Lower lobe of right lung (tissue), 2 donors: ENCODE results near the gene AP3S2. TPM values are rescaled to one million over a fixed set of nuclear protein-coding genes. Genes with fewer than 3 reads are reported as not detected.

Experiments
- ATAC-seq, 2 donors: fragments of 200-7000 bp; cut with Tn5 transposase; one replicate each; pipeline ENCODE4 v1.9.1; 2020 to 2022; ENCODE audit warnings: mild to moderate bottlenecking in 2 of 2, moderate library complexity in 2 of 2
- DNase-seq: peaks from one replicate; pipeline ENCODE4 v3.0.0-alpha.2; 2020
- H3K27ac ChIP-seq: fragments of 200-600 bp; one replicate; pipeline ENCODE4 v1.8.0; 2022
- H3K27me3 ChIP-seq: fragments of 200-600 bp; one replicate; pipeline ENCODE4 v1.8.0; 2022; ENCODE audit warnings: low read depth
- H3K36me3 ChIP-seq: fragments of 200-600 bp; one replicate; pipeline ENCODE4 v1.8.0; 2022; ENCODE audit warnings: mild to moderate bottlenecking
- H3K4me1 ChIP-seq: fragments of 200-600 bp; one replicate; pipeline ENCODE4 v1.8.0; 2022
- H3K4me3 ChIP-seq: fragments of 200-600 bp; one replicate; pipeline ENCODE4 v1.8.0; 2022; ENCODE audit warnings: mild to moderate bottlenecking
- H3K9me3 ChIP-seq: fragments of 200-600 bp; one replicate; pipeline ENCODE4 v1.8.0; 2022
- intact Hi-C: fragments of 100-400 bp; cut with DNase I; formaldehyde crosslinking; loops from one replicate; pipeline ENCODE4 v1.11.0; 2022
- total RNA-seq: library from RNA; stranded (reverse); fragmentation: NEBNext Ultra II Directional; extraction: Animal tissue kit (Norgen Biotek cat#: 25700); gene quantifications from one replicate; pipeline ENCODE4 v1.2.1, GENCODE V29; 2021
- TF ChIP-seq, protein P1 (sequence below): fragments of 200-600 bp; IDR thresholded peaks from one replicate; pipeline ENCODE4 v1.8.0; 2022; ENCODE audit warnings: antibody characterized with exemption, mild to moderate bottlenecking
- donor health status: DM: no; HTN: yes; CAD: no; lungs with severe emphysema.

Gene AP3S2
- total RNA-seq, 1 donor from 2014 or later, result 36.9 TPM

DNA sequence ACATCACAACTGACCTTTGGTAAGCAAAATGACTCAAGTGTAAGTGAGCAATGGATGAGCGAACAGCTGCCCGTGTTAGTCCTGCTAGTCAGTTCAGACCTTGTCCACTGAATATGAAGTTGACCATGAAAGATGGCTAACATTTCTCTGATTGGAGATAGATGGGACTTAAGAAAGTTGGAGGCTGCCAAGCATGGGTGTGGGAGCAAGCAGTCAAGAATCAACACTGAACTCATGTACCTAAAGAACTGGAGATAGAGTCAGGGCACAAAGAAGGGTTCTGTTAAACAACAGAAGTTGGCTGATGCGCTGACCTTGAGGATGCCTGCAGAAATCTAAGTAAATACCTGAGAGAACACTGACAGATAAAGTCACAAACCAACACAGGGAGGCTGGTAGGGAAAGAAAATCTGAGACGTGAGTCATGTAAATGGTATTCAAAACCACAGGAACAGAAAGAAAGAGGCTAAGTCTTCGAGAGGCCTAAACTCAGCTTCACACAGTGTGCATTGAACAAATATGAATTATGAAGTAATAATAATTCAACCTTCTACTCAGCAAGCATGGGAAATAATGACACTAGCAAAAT lies 48.4 kb downstream of the AP3S2 start:
- DNase-seq (no peak), ATAC-seq (peak; percentile 79 to 84)
- Histone ChIP-seq H3K27ac (no peak overlapping the region), H3K4me3 (no peak overlapping the region), H3K27me3 (no peaks in the 10 kb centered on the region), H3K36me3 (peaks cover 11% of the 10 kb centered on the region), H3K9me3 (no peaks in the 10 kb centered on the region), H3K4me1 (no peaks in the 10 kb centered on the region)
- TF ChIP-seq, protein P1, sequence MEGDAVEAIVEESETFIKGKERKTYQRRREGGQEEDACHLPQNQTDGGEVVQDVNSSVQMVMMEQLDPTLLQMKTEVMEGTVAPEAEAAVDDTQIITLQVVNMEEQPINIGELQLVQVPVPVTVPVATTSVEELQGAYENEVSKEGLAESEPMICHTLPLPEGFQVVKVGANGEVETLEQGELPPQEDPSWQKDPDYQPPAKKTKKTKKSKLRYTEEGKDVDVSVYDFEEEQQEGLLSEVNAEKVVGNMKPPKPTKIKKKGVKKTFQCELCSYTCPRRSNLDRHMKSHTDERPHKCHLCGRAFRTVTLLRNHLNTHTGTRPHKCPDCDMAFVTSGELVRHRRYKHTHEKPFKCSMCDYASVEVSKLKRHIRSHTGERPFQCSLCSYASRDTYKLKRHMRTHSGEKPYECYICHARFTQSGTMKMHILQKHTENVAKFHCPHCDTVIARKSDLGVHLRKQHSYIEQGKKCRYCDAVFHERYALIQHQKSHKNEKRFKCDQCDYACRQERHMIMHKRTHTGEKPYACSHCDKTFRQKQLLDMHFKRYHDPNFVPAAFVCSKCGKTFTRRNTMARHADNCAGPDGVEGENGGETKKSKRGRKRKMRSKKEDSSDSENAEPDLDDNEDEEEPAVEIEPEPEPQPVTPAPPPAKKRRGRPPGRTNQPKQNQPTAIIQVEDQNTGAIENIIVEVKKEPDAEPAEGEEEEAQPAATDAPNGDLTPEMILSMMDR, result no peak
- intact Hi-C loops, result no loop called here

DNA sequence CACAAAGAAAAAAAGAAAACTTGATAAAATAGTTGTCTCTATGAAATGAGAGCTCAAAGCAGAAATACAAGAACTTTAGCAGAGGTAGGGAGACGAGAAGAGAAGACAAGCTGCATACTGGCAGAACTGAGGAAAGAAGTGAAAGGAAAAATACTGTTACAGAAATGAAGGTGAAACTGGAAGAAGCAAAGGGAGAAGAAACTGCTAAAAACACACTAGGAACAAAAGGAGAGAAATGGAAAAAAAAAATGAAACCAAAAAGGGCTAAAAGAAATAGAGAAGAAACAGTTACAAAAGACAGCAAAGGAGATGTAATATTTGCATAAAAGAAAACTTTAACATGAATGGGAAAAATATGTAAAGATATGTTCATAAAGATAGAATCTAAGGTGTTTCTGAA lies 51.8 kb downstream of the AP3S2 start:
- ATAC-seq (no peak), DNase-seq (no peak)
- no peak overlapping the region for H3K27ac ChIP-seq
- no peaks in the 10 kb centered on the region for H3K27me3 ChIP-seq
- intact Hi-C loops, result no loop called here
- H3K9me3 ChIP-seq, result no peaks in the 10 kb centered on the region
- H3K4me1 ChIP-seq, result peaks cover 31% of the 10 kb centered on the region
- TF ChIP-seq, protein P1, result no peak
- no peak overlapping the region for H3K4me3 ChIP-seq
- peaks cover 6% of the 10 kb centered on the region for H3K36me3 ChIP-seq

DNA sequence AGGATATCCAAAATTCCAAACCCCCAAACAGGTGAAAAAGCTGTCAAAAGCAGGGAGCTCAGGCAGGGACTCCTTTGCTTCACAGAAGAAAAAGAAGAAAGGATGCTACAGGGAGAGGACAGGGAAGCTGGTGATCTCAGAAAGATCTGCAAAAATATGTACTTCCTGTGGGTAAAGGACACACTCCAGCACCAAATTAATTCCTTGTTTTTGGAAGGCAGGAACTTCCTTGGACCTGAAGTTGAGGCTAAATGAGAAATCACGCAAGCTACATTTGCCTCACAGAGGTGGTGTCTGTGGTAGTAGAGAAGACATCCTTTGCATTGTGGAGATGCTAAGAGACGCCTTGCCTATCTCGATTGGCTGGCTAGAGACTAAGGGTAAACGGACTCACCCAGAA lies 52.5 kb downstream of the AP3S2 start:
- H3K27ac ChIP-seq, result no peak overlapping the region
- DNase-seq (no peak), ATAC-seq (no peak)
- intact Hi-C loops, result no loop called here
- TF ChIP-seq, protein P1, result no peak
- peaks cover 6% of the 10 kb centered on the region for H3K36me3 ChIP-seq
- no peaks in the 10 kb centered on the region for H3K27me3 ChIP-seq
- peaks cover 38% of the 10 kb centered on the region for H3K4me1 ChIP-seq
- H3K9me3 ChIP-seq, result no peaks in the 10 kb centered on the region
- no peak overlapping the region for H3K4me3 ChIP-seq

DNA sequence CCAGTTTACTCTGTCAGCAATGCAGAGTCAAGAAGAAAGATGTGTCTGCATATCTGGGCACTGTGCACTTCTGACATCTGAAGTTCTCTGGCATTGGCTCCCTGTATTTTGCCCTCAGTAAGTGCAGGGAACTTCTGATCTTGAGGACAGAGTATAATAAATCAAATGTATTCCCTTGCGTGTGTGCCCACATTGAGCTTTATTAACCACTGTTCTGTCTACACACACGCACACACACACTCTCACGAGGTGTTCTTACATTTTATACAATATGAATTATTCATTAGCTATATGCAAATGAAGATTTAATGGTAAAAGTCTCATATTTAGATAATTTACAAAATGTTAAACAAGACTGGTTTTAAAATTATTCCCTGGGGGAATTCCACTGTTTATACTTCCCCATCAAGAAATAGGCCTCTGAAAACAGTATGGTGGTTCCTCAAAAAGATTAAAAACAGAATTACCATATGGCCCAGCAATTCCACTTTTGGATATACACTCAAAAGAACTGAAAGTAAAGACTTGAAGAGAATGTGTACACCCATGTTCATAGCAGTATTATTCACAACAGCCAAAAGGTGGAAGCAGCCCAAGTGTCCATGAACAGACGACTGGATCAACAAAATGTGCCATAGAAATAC lies 54.5 kb downstream of the AP3S2 start:
- H3K27ac ChIP-seq, result no peak overlapping the region
- peaks cover 51% of the 10 kb centered on the region for H3K4me1 ChIP-seq
- peaks cover 24% of the 10 kb centered on the region for H3K36me3 ChIP-seq
- ATAC-seq (no peak), DNase-seq (no peak)
- intact Hi-C loops, result no loop called here
- TF ChIP-seq, protein P1, result no peak
- H3K4me3 ChIP-seq, result no peak overlapping the region
- no peaks in the 10 kb centered on the region for H3K9me3 ChIP-seq
- no peaks in the 10 kb centered on the region for H3K27me3 ChIP-seq

DNA sequence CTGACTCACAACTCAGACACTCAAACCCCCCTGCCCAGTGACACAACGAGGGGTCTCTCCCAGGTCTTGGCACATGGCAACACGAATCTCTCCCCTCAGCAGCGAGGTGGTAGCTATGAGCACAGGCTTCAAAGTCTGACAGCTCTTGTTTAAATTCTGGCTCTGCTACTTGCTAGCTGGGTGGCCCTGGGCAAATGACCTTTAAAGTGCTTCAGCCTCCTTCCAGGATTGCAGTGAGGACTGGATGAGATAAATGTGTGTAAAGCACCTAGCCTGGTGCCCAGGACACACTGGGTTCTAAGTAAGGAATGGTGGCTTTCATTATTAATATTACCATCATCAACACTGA lies 56.0 kb downstream of the AP3S2 start:
- intact Hi-C loops, result no loop called here
- TF ChIP-seq, protein P1, result no peak
- Histone ChIP-seq H3K27ac (peak overlapping the region; percentile 79), H3K27me3 (no peaks in the 10 kb centered on the region), H3K9me3 (no peaks in the 10 kb centered on the region), H3K36me3 (peaks cover 39% of the 10 kb centered on the region), H3K4me1 (peaks cover 51% of the 10 kb centered on the region), H3K4me3 (no peak overlapping the region)
- no peak for ATAC-seq
- DNase-seq, result no peak
